Measurements from ENCODE around the gene HSPB6. TPM values are rescaled to one million over a fixed set of nuclear protein-coding genes. Genes with fewer than 3 reads are reported as not detected.

Gene HSPB6
- total and polyA plus RNA-seq, 4 donors: 1.8 to 26.9 (median 14.3) TPM

GRCh38 chr19:35710784-35711723 is 45.8 kb downstream of the HSPB6 start:
- Histone ChIP-seq H3K4me3 (ENCODE audit: low read depth, low read length) (no peak overlapping the region), H3K27me3 (ENCODE audit: control insufficient read depth, insufficient read depth, low read length) (no peaks in the 10 kb centered on the region), H3K36me3 (ENCODE audit: control insufficient read depth, insufficient read depth, low read length) (peaks cover 9% of the 10 kb centered on the region), H3K4me1 (ENCODE audit: control insufficient read depth, insufficient read depth, low read length) (peaks cover 16% of the 10 kb centered on the region), H3K9me3 (ENCODE audit: control insufficient read depth, insufficient read depth, low read length) (no peaks in the 10 kb centered on the region), H3K27ac (ENCODE audit: low read depth, low read length) (no peak overlapping the region)
- no peak for DNase-seq (ENCODE audit: low read depth in 4 of 6, low spot score in 6 of 6)
- 55% methylated on average over 3 of the region's 13 CpGs for WGBS (ENCODE audit: insufficient coverage)

GRCh38 chr19:35708391-35708790 is 48.4 kb downstream of the HSPB6 start:
- DNase-seq (ENCODE audit: low read depth in 4 of 6, low spot score in 6 of 6): no peak
- H3K27me3 ChIP-seq (ENCODE audit: control insufficient read depth, insufficient read depth, low read length): peaks cover 2% of the 10 kb centered on the region
- H3K4me3 ChIP-seq (ENCODE audit: low read depth, low read length): no peak overlapping the region
- H3K9me3 ChIP-seq (ENCODE audit: control insufficient read depth, insufficient read depth, low read length): no peaks in the 10 kb centered on the region
- H3K27ac ChIP-seq (ENCODE audit: low read depth, low read length): no peak overlapping the region
- no peaks in the 10 kb centered on the region for H3K4me1 ChIP-seq (ENCODE audit: control insufficient read depth, insufficient read depth, low read length)
- WGBS (ENCODE audit: insufficient coverage): 75% methylated on average over 1 of the region's 1 CpG
- H3K36me3 ChIP-seq (ENCODE audit: control insufficient read depth, insufficient read depth, low read length): no peaks in the 10 kb centered on the region

Other genes with a start within 250 kb of the HSPB6 start
- 10 to 100 TPM; 10.4 to 49.0 TPM for gene DMKN, start 243.4 kb downstream of the HSPB6 start, total RNA-seq
- gene DMKN, start 243.4 kb downstream of the HSPB6 start, polyA plus RNA-seq (ENCODE audit: insufficient read length in 2 of 2): 10 to 100 TPM; 18.1 to 31.2 TPM
- under 1 TPM in 1 of 2 donors, not detected in 1; 0.06 TPM for gene SBSN, start 228.7 kb downstream of the HSPB6 start, total RNA-seq
- gene SBSN, start 228.7 kb downstream of the HSPB6 start, polyA plus RNA-seq (ENCODE audit: insufficient read length in 2 of 2): under 1 TPM; 0.17 to 0.50 TPM
- gene GAPDHS, start 223.6 kb downstream of the HSPB6 start, total RNA-seq: under 1 TPM in 1 of 2 donors, not detected in 1; 0.11 TPM
- gene GAPDHS, start 223.6 kb downstream of the HSPB6 start, polyA plus RNA-seq (ENCODE audit: insufficient read length in 2 of 2): not detected
- gene TMEM147, start 211.4 kb downstream of the HSPB6 start, total RNA-seq: 100 to 1,000 TPM in 1 of 2 donors, 10 to 100 TPM in 1; 58.2 to 126 TPM
- gene TMEM147, start 211.4 kb downstream of the HSPB6 start, polyA plus RNA-seq (ENCODE audit: insufficient read length in 2 of 2): 100 to 1,000 TPM; 108 to 109 TPM
- not detected for gene ATP4A, start 193.4 kb downstream of the HSPB6 start, total RNA-seq
- under 1 TPM; 0.30 to 0.41 TPM for gene ATP4A, start 193.4 kb downstream of the HSPB6 start, polyA plus RNA-seq (ENCODE audit: insufficient read length in 2 of 2)
- gene PMIS2, start 170.9 kb downstream of the HSPB6 start, total RNA-seq: not detected
- gene PMIS2, start 170.9 kb downstream of the HSPB6 start, polyA plus RNA-seq (ENCODE audit: insufficient read length in 2 of 2): not detected
- 10 to 100 TPM in 1 of 2 donors, 1 to 10 TPM in 1; 5.1 to 15.5 TPM for gene HAUS5, start 144.3 kb downstream of the HSPB6 start, total RNA-seq
- 10 to 100 TPM; 18.2 to 26.0 TPM for gene HAUS5, start 144.3 kb downstream of the HSPB6 start, polyA plus RNA-seq (ENCODE audit: insufficient read length in 2 of 2)
- gene RBM42, start 128.0 kb downstream of the HSPB6 start, total RNA-seq: 10 to 100 TPM; 18.1 to 55.3 TPM
- 10 to 100 TPM; 73.4 to 76.5 TPM for gene RBM42, start 128.0 kb downstream of the HSPB6 start, polyA plus RNA-seq (ENCODE audit: insufficient read length in 2 of 2)
- gene ETV2, start 115.3 kb downstream of the HSPB6 start, total RNA-seq: 1 to 10 TPM in 1 of 2 donors, under 1 TPM in 1; 0.59 to 2.7 TPM
- 1 to 10 TPM; 4.0 to 4.6 TPM for gene ETV2, start 115.3 kb downstream of the HSPB6 start, polyA plus RNA-seq (ENCODE audit: insufficient read length in 2 of 2)
- gene COX6B1, start 108.7 kb downstream of the HSPB6 start, total RNA-seq: 100 to 1,000 TPM; 321 to 628 TPM
- 100 to 1,000 TPM; 378 to 396 TPM for gene COX6B1, start 108.7 kb downstream of the HSPB6 start, polyA plus RNA-seq (ENCODE audit: insufficient read length in 2 of 2)
- not detected for gene UPK1A, start 90.5 kb downstream of the HSPB6 start, total RNA-seq
- gene UPK1A, start 90.5 kb downstream of the HSPB6 start, polyA plus RNA-seq (ENCODE audit: insufficient read length in 2 of 2): under 1 TPM in 1 of 2 donors, not detected in 1; 0.21 TPM
- not detected for gene ZBTB32, start 52.5 kb downstream of the HSPB6 start, total RNA-seq
- under 1 TPM; 0.14 to 0.68 TPM for gene ZBTB32, start 52.5 kb downstream of the HSPB6 start, polyA plus RNA-seq (ENCODE audit: insufficient read length in 2 of 2)
- gene KMT2B, start 39.0 kb downstream of the HSPB6 start, total RNA-seq: 10 to 100 TPM in 1 of 2 donors, 1 to 10 TPM in 1; 8.2 to 15.3 TPM
- gene KMT2B, start 39.0 kb downstream of the HSPB6 start, polyA plus RNA-seq (ENCODE audit: insufficient read length in 2 of 2): 10 to 100 TPM; 41.6 to 42.2 TPM
- 1 to 10 TPM; 3.1 to 3.5 TPM for gene IGFLR1, start 14.6 kb downstream of the HSPB6 start, total RNA-seq
- gene IGFLR1, start 14.6 kb downstream of the HSPB6 start, polyA plus RNA-seq (ENCODE audit: insufficient read length in 2 of 2): 10 to 100 TPM in 1 of 2 donors, 1 to 10 TPM in 1; 8.8 to 10.9 TPM
- gene U2AF1L4, start 11.6 kb downstream of the HSPB6 start, total RNA-seq: 10 to 100 TPM in 1 of 2 donors, 1 to 10 TPM in 1; 8.8 to 23.6 TPM
- gene U2AF1L4, start 11.6 kb downstream of the HSPB6 start, polyA plus RNA-seq (ENCODE audit: insufficient read length in 2 of 2): 10 to 100 TPM; 25.9 to 37.7 TPM
- 100 to 1,000 TPM in 1 of 2 donors, 10 to 100 TPM in 1; 15.9 to 106 TPM for gene PSENEN, start 11.4 kb downstream of the HSPB6 start, total RNA-seq
- gene PSENEN, start 11.4 kb downstream of the HSPB6 start, polyA plus RNA-seq (ENCODE audit: insufficient read length in 2 of 2): 10 to 100 TPM; 80.1 to 81.8 TPM
- 10 to 100 TPM in 1 of 2 donors, 1 to 10 TPM in 1; 5.1 to 15.7 TPM for gene LIN37, start 8.5 kb downstream of the HSPB6 start, total RNA-seq
- 10 to 100 TPM; 17.7 to 18.3 TPM for gene LIN37, start 8.5 kb downstream of the HSPB6 start, polyA plus RNA-seq (ENCODE audit: insufficient read length in 2 of 2)
- 1 to 10 TPM; 2.8 to 7.8 TPM for gene PROSER3, start 1.1 kb upstream of the HSPB6 start, total RNA-seq
- 10 to 100 TPM; 15.2 to 27.7 TPM for gene PROSER3, start 1.1 kb upstream of the HSPB6 start, polyA plus RNA-seq (ENCODE audit: insufficient read length in 2 of 2)
- 10 to 100 TPM; 13.6 to 32.6 TPM for gene ARHGAP33, start 18.5 kb upstream of the HSPB6 start, total RNA-seq
- 100 to 1,000 TPM; 152 to 183 TPM for gene ARHGAP33, start 18.5 kb upstream of the HSPB6 start, polyA plus RNA-seq (ENCODE audit: insufficient read length in 2 of 2)
- under 1 TPM in 1 of 2 donors, not detected in 1; 0.10 TPM for gene PRODH2, start 55.8 kb upstream of the HSPB6 start, total RNA-seq
- under 1 TPM; 0.27 to 0.32 TPM for gene PRODH2, start 55.8 kb upstream of the HSPB6 start, polyA plus RNA-seq (ENCODE audit: insufficient read length in 2 of 2)
- gene NPHS1, start 95.5 kb upstream of the HSPB6 start, total RNA-seq: under 1 TPM; 0.30 to 0.44 TPM
- 1 to 10 TPM; 1.9 to 2.1 TPM for gene NPHS1, start 95.5 kb upstream of the HSPB6 start, polyA plus RNA-seq (ENCODE audit: insufficient read length in 2 of 2)
- gene KIRREL2, start 99.9 kb upstream of the HSPB6 start, total RNA-seq: 1 to 10 TPM; 1.1 to 1.9 TPM
- 1 to 10 TPM; 2.8 to 3.5 TPM for gene KIRREL2, start 99.9 kb upstream of the HSPB6 start, polyA plus RNA-seq (ENCODE audit: insufficient read length in 2 of 2)
- 100 to 1,000 TPM; 205 to 237 TPM for gene APLP1, start 111.5 kb upstream of the HSPB6 start, total RNA-seq
- 1,000 to 10,000 TPM; 1,021 to 1,097 TPM for gene APLP1, start 111.5 kb upstream of the HSPB6 start, polyA plus RNA-seq (ENCODE audit: insufficient read length in 2 of 2)
- gene NFKBID, start 143.5 kb upstream of the HSPB6 start, total RNA-seq: 1 to 10 TPM; 6.4 to 6.8 TPM
- gene NFKBID, start 143.5 kb upstream of the HSPB6 start, polyA plus RNA-seq (ENCODE audit: insufficient read length in 2 of 2): 10 to 100 TPM in 1 of 2 donors, 1 to 10 TPM in 1; 4.9 to 10.6 TPM
- 1 to 10 TPM; 1.9 to 3.5 TPM for gene HCST, start 145.5 kb upstream of the HSPB6 start, total RNA-seq
- gene HCST, start 145.5 kb upstream of the HSPB6 start, polyA plus RNA-seq (ENCODE audit: insufficient read length in 2 of 2): 1 to 10 TPM; 3.7 to 4.0 TPM
- 10 to 100 TPM; 14.1 to 34.1 TPM for gene TYROBP, start 151.3 kb upstream of the HSPB6 start, total RNA-seq
- gene TYROBP, start 151.3 kb upstream of the HSPB6 start, polyA plus RNA-seq (ENCODE audit: insufficient read length in 2 of 2): 10 to 100 TPM; 25.8 to 32.4 TPM
- 1 to 10 TPM; 5.5 to 6.6 TPM for gene LRFN3, start 179.3 kb upstream of the HSPB6 start, total RNA-seq
- 10 to 100 TPM; 45.0 to 47.8 TPM for gene LRFN3, start 179.3 kb upstream of the HSPB6 start, polyA plus RNA-seq (ENCODE audit: insufficient read length in 2 of 2)
- 10 to 100 TPM; 11.4 to 27.5 TPM for gene SDHAF1, start 238.2 kb upstream of the HSPB6 start, total RNA-seq
- gene SDHAF1, start 238.2 kb upstream of the HSPB6 start, polyA plus RNA-seq (ENCODE audit: insufficient read length in 2 of 2): 10 to 100 TPM; 25.3 to 27.3 TPM